CMK (cell line): ENCODE measurements around the gene TIPARP.
"Not testable (repeated sequence)": the region's sequence is repeated elsewhere in the genome, so short reads cannot be mapped to it uniquely, and the experiment has no call there.

Experiments
- DNase-seq: peaks from one replicate; pipeline ENCODE4 v3.0.0-alpha.2; 2010; ENCODE audit warnings: low read depth

TIPARP gene

GRCh38 chr3:156716105-156716862 is 41.9 kb downstream of the TIPARP start:
- no peak for DNase-seq

GRCh38 chr3:156718622-156719306 is 44.4 kb downstream of the TIPARP start:
- no peak for DNase-seq

GRCh38 chr3:156720826-156721225 is 46.4 kb downstream of the TIPARP start:
- no peak for DNase-seq

GRCh38 chr3:156721687-156722618 is 47.6 kb downstream of the TIPARP start:
- DNase-seq = no peak

GRCh38 chr3:156723182-156723619 is 48.8 kb downstream of the TIPARP start:
- DNase-seq = no peak

- DNase-seq = no peak
These were observed 51.3 kb downstream of the TIPARP start for GRCh38 chr3:156725682-156726081.

- DNase-seq = no peak
These were observed 52.1 kb downstream of the TIPARP start for GRCh38 chr3:156726456-156726855.

GRCh38 chr3:156727519-156728205 is 53.3 kb downstream of the TIPARP start:
- no peak for DNase-seq

GRCh38 chr3:156728267-156728985 is 54.0 kb downstream of the TIPARP start:
- DNase-seq = no peak

GRCh38 chr3:156729460-156730179 is 55.2 kb downstream of the TIPARP start:
- no peak for DNase-seq

- no peak for DNase-seq
These were observed 57.4 kb downstream of the TIPARP start for GRCh38 chr3:156731813-156732212.

GRCh38 chr3:156732261-156732660 is 57.9 kb downstream of the TIPARP start:
- DNase-seq = no peak

GRCh38 chr3:156732715-156733421 is 58.5 kb downstream of the TIPARP start:
- no peak for DNase-seq

- DNase-seq = not testable (repeated sequence)
These were observed 60.3 kb downstream of the TIPARP start for GRCh38 chr3:156734661-156735060.

- DNase-seq = no peak
These were observed 61.1 kb downstream of the TIPARP start for GRCh38 chr3:156735471-156735870.

GRCh38 chr3:156737049-156737448 is 62.7 kb downstream of the TIPARP start:
- not testable (repeated sequence) for DNase-seq

- DNase-seq = no peak
These were observed 63.9 kb downstream of the TIPARP start for GRCh38 chr3:156738251-156738650.

GRCh38 chr3:156739976-156740375 is 65.6 kb downstream of the TIPARP start:
- DNase-seq = no peak

- not testable (repeated sequence) for DNase-seq
These were observed 66.2 kb downstream of the TIPARP start for GRCh38 chr3:156740581-156740980.

GRCh38 chr3:156741935-156742334 is 67.5 kb downstream of the TIPARP start:
- DNase-seq = no peak
